Neural progenitor cell (in vitro differentiated cells): ENCODE data around the gene UPK1A.

Experiments
- CTCF ChIP-seq: fragments of 200-600 bp; sonication (generic); IDR thresholded peaks from 2 replicates; pipeline ENCODE4 v1.5.1; 2017; ENCODE audit warnings: antibody characterized with exemption, mild to moderate bottlenecking
- EZH2 ChIP-seq: fragments of 200-600 bp; sonication (generic); IDR thresholded peaks from 2 replicates; pipeline ENCODE4 v1.6.1; 2017; ENCODE audit warnings: antibody characterized with exemption, mild to moderate bottlenecking, moderate library complexity
- EZH2phosphoT487 ChIP-seq: fragments of 200-600 bp; sonication (generic); IDR thresholded peaks from 2 replicates; pipeline ENCODE4 v1.6.1; 2017; ENCODE audit warnings: antibody characterized with exemption

- TF ChIP-seq EZH2 = no peak
- no peak for TF ChIP-seq CTCF
- no peak for TF ChIP-seq EZH2phosphoT487
These were observed 21.2 kb upstream of the UPK1A start for GRCh38 chr19:35644987-35645679.
